H9 (cell line): ENCODE measurements around the gene SLC45A1. TPM values are rescaled to one million over a fixed set of nuclear protein-coding genes. Genes with fewer than 3 reads are reported as not detected.

ENCODE experiments used
- DNase-seq: peaks from one replicate; pipeline ENCODE4 v3.0.0-alpha.2; 2017
- H2AFZ ChIP-seq: one replicate; pipeline ENCODE4 v1.6.1; 2013; ENCODE audit warnings: mild to moderate bottlenecking, low read length, control low read depth, moderate library complexity
- H2AK5ac ChIP-seq: 2 replicates; pipeline ENCODE4 v1.6.1; 2013; ENCODE audit warnings: low read length, control low read depth, mixed read lengths; ENCODE audit not compliant: insufficient read length
- H2BK120ac ChIP-seq: one replicate; pipeline ENCODE4 v1.6.1; 2013; ENCODE audit warnings: low read depth, mild to moderate bottlenecking, low read length, control low read depth, inconsistent platforms; ENCODE audit not compliant: poor library complexity, severe bottlenecking
- H2BK12ac ChIP-seq: 2 replicates; pipeline ENCODE4 v1.6.1; 2013; ENCODE audit warnings: low read length, control low read depth, mixed read lengths, low read depth; ENCODE audit not compliant: insufficient read length
- H2BK15ac ChIP-seq: 2 replicates; pipeline ENCODE4 v1.6.1; 2013; ENCODE audit warnings: low read depth, low read length, control low read depth
- H2BK20ac ChIP-seq: one replicate; pipeline ENCODE4 v1.6.1; 2013; ENCODE audit warnings: low read depth, mild to moderate bottlenecking, low read length, control low read depth, inconsistent platforms; ENCODE audit not compliant: poor library complexity, severe bottlenecking
- H2BK5ac ChIP-seq: 2 replicates; pipeline ENCODE4 v1.6.1; 2013; ENCODE audit warnings: low read length, control low read depth, mixed read lengths; ENCODE audit not compliant: insufficient read length
- H3K14ac ChIP-seq: 2 replicates; pipeline ENCODE4 v1.6.1; 2013; ENCODE audit warnings: low read length, control low read depth; ENCODE audit not compliant: insufficient read depth
- H3K18ac ChIP-seq: 2 replicates; pipeline ENCODE4 v1.6.1; 2013; ENCODE audit warnings: low read depth, mild to moderate bottlenecking, mixed read lengths, low read length, control low read depth; ENCODE audit not compliant: insufficient read length
- H3K23ac ChIP-seq: 2 replicates; pipeline ENCODE4 v1.6.1; 2013; ENCODE audit warnings: low read length, control low read depth, mixed read lengths, low read depth; ENCODE audit not compliant: insufficient read length
- H3K23me2 ChIP-seq: 2 replicates; pipeline ENCODE4 v1.6.1; 2013; ENCODE audit warnings: low read depth, mild to moderate bottlenecking, mixed read lengths, low read length, control low read depth; ENCODE audit not compliant: insufficient read length, poor library complexity, severe bottlenecking
- H3K27ac ChIP-seq: 2 replicates; pipeline ENCODE4 v1.5.1; 2013; ENCODE audit warnings: low read length, control low read depth, mixed read lengths, low read depth; ENCODE audit not compliant: insufficient read length
- H3K27me3 ChIP-seq: 2 replicates; pipeline ENCODE4 v1.6.1; 2013; ENCODE audit warnings: low read length, control low read depth, inconsistent platforms; ENCODE audit not compliant: insufficient read depth
- H3K4ac ChIP-seq: 2 replicates; pipeline ENCODE4 v1.6.1; 2013; ENCODE audit warnings: low read depth, mild to moderate bottlenecking, control low read depth, inconsistent platforms, low read length, moderate library complexity
- H3K4me1 ChIP-seq: 2 replicates; pipeline ENCODE4 v1.6.1; 2013; ENCODE audit warnings: low read length, control low read depth, inconsistent platforms; ENCODE audit not compliant: insufficient read depth
- H3K4me2 ChIP-seq: 2 replicates; pipeline ENCODE4 v1.6.1; 2013; ENCODE audit warnings: low read length, control low read depth, mixed read lengths; ENCODE audit not compliant: insufficient read length, insufficient read depth
- H3K56ac ChIP-seq: 2 replicates; pipeline ENCODE4 v1.6.1; 2013; ENCODE audit warnings: low read depth, mild to moderate bottlenecking, mixed read lengths, low read length, control low read depth; ENCODE audit not compliant: insufficient read length
- H3K79me1 ChIP-seq: 2 replicates; pipeline ENCODE4 v1.6.1; 2013; ENCODE audit warnings: low read depth, mild to moderate bottlenecking, moderate library complexity, low read length, control low read depth, inconsistent platforms; ENCODE audit not compliant: insufficient read depth, poor library complexity, severe bottlenecking
- H3K79me2 ChIP-seq: 2 replicates; pipeline ENCODE4 v1.6.1; 2013; ENCODE audit warnings: low read length, control low read depth, inconsistent platforms; ENCODE audit not compliant: insufficient read depth
- H3K9ac ChIP-seq: 2 replicates; pipeline ENCODE4 v1.6.1; 2013; ENCODE audit warnings: low read length, control low read depth, mixed read lengths; ENCODE audit not compliant: insufficient read length; ENCODE audit errors: extremely low read depth
- H3K9me3 ChIP-seq: one replicate; pipeline ENCODE4 v1.6.1; 2013; ENCODE audit warnings: low read depth, low read length, inconsistent platforms; ENCODE audit not compliant: control insufficient read depth
- H3T11ph ChIP-seq: one replicate; pipeline ENCODE4 v1.6.1; 2013; ENCODE audit warnings: mild to moderate bottlenecking, low read length, control low read depth, inconsistent platforms
- H4K20me1 ChIP-seq: one replicate; pipeline ENCODE4 v1.6.1; 2013; ENCODE audit not compliant: control insufficient read depth, insufficient read length, insufficient read depth
- H4K5ac ChIP-seq: 2 replicates; pipeline ENCODE4 v1.6.1; 2013; ENCODE audit warnings: low read depth, mild to moderate bottlenecking, mixed read lengths, low read length, control low read depth; ENCODE audit not compliant: insufficient read length
- H4K8ac ChIP-seq: replicated peaks from 2 replicates; pipeline ENCODE4 v1.6.1; 2013; ENCODE audit warnings: low read length, control low read depth, mixed read lengths, low read depth; ENCODE audit not compliant: insufficient read length
- H4K91ac ChIP-seq: 2 replicates; pipeline ENCODE4 v1.6.1; 2013; ENCODE audit warnings: low read depth, mild to moderate bottlenecking, moderate library complexity, mixed read lengths, low read length, control low read depth; ENCODE audit not compliant: insufficient read length
- H3K27ac Mint-ChIP-seq, 3 experiments: 2 replicates in 2 of 3; 3 replicates in 1 of 3; pipeline ENCODE4 v1.8.0; 2020 to 2021; ENCODE audit warnings: mixed read lengths in 3 of 3, mild to moderate bottlenecking in 1 of 3, moderate library complexity in 1 of 3
- H3K27me3 Mint-ChIP-seq: 2 replicates; pipeline ENCODE4 v1.8.0; 2021; ENCODE audit warnings: low read depth, mild to moderate bottlenecking, moderate library complexity, mixed read lengths
- H3K36me3 Mint-ChIP-seq, 3 experiments: 2 replicates in 2 of 3; 3 replicates in 1 of 3; pipeline ENCODE4 v1.8.0; 2020 to 2021; ENCODE audit warnings: low read depth in 3 of 3, mixed read lengths in 3 of 3; ENCODE audit not compliant: insufficient read depth in 1 of 3
- H3K4me1 Mint-ChIP-seq, 2 experiments: 2 replicates each; pipeline ENCODE4 v1.8.0; 2020; ENCODE audit warnings: mixed read lengths in 2 of 2
- H3K4me3 Mint-ChIP-seq, 2 experiments: 2 replicates in 1 of 2; 3 replicates in 1 of 2; pipeline ENCODE4 v1.8.0; 2020 to 2021; ENCODE audit warnings: mild to moderate bottlenecking in 2 of 2, mixed read lengths in 2 of 2, moderate library complexity in 1 of 2
- H3K9me3 Mint-ChIP-seq, 2 experiments: 2 replicates in 1 of 2; 3 replicates in 1 of 2; pipeline ENCODE4 v1.8.0; 2020; ENCODE audit warnings: mild to moderate bottlenecking in 2 of 2, mixed read lengths in 2 of 2, moderate library complexity in 1 of 2
- CTCF ChIP-seq: fragments of 200-600 bp; sonication (generic); conservative IDR thresholded peaks from 3 replicates; pipeline ENCODE4 v1.8.0; 2021; ENCODE audit warnings: antibody characterized with exemption, mild to moderate bottlenecking
- WGBS: extraction: QIAGEN DNeasy Blood & Tissue Kit; methylation state at CpG from one replicate; pipeline ENCODE4 v1.1.7; 2013; ENCODE audit warnings: missing lambda C conversion rate, low lambda C conversion rate, mixed read lengths; ENCODE audit not compliant: insufficient read length; ENCODE audit errors: extremely low coverage; 5-methylcytosine and 5-hydroxymethylcytosine counted together
- total RNA-seq: library from RNA; stranded (reverse); gene quantifications from 2 replicates; pipeline ENCODE4 v1.2.1, GENCODE V29; 2021

The SLC45A1 gene
- total RNA-seq, 1 experiment from 2014 or later: 0.63 TPM

DNA sequence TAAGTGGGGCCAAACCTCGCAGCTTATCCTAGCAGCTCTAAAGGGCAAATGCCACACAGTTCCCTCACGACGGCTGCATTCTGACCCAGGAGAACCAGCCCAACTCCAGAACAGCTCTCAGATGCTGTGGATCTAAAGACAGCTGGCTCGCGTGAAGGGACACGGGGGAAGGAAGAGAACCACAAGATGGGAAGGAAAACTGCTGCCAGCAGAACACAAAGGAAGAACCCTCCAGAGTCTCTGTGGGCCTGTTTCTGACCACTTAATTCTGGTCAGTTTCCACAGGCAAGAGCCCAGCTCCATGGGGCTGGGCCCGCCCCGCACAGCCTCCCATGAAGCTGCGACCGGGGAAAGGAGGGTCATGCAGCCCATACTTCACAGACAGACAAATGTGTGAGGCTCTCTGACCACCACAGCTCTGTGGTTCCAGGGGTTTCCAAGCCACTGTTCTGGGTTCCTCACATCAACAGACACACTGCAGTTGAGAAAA, 61.1 kb downstream of the SLC45A1 start:
- Mint-ChIP-seq H3K4me1 (peaks cover 60 to 63% of the 10 kb centered on the region in 2 experiments), H3K4me3 (no peak overlapping the region), H3K27me3 (no peaks in the 10 kb centered on the region), H3K27ac (peak overlapping the region in 2 of 3 experiments; percentile 65 to 89; a peak in 4 of 7 replicates), H3K36me3 (peaks cover 3 to 7% (median 5%) of the 10 kb centered on the region in 3 experiments; a peak in 5 of 7 replicates), H3K9me3 (no peaks in the 10 kb centered on the region)
- H2AFZ ChIP-seq: no peak overlapping the region
- peaks cover 9% of the 10 kb centered on the region for H3K79me1 ChIP-seq
- H3K23ac ChIP-seq: no peak overlapping the region
- no peaks in the 10 kb centered on the region for H4K20me1 ChIP-seq
- no peak for TF ChIP-seq CTCF
- peak overlapping the region; percentile 20 for H2BK5ac ChIP-seq
- H4K5ac ChIP-seq: no peak overlapping the region
- H2BK15ac ChIP-seq: no peak overlapping the region
- no peak overlapping the region for H4K8ac ChIP-seq
- no peaks in the 10 kb centered on the region for H3K27me3 ChIP-seq
- H2BK20ac ChIP-seq: no peak overlapping the region
- no peaks in the 10 kb centered on the region for H3K9me3 ChIP-seq
- no peak overlapping the region for H3K27ac ChIP-seq
- no peak overlapping the region for H4K91ac ChIP-seq
- no peak overlapping the region for H2AK5ac ChIP-seq
- DNase-seq: no peak
- H3K4me1 ChIP-seq: peaks cover under 1% of the 10 kb centered on the region; the same call in 1 of the 2 replicates
- no peak overlapping the region for H3K4me2 ChIP-seq
- no CpG with 5 or more reads among the region's 10 CpGs for WGBS
- H3K9ac ChIP-seq: no peak overlapping the region
- H2BK120ac ChIP-seq: no peak overlapping the region
- no peak overlapping the region for H3K4ac ChIP-seq
- no peak overlapping the region for H3K18ac ChIP-seq
- no peaks in the 10 kb centered on the region for H3K23me2 ChIP-seq
- H2BK12ac ChIP-seq: no peak overlapping the region
- H3K56ac ChIP-seq: no peak overlapping the region
- H3T11ph ChIP-seq: no peak overlapping the region
- H3K79me2 ChIP-seq: no peaks in the 10 kb centered on the region; the same call in 1 of the 2 replicates
- H3K14ac ChIP-seq: peak overlapping the region; percentile 50; the same call in 1 of the 2 replicates
